ENCODE data around the gene RYR3.

The RYR3 gene

GRCh38 chr15:33468740-33469139 is 158.0 kb downstream of the RYR3 start:
- no peak for TF ChIP-seq CTCF (IDR thresholded peaks at IDR 0.05; ENCODE audit: low read depth, low read length)
- H3K36me3 ChIP-seq = no peaks in the 10 kb centered on the region
- DNase-seq = no peak
- H3K4me3 ChIP-seq (ENCODE audit: low read depth, low read length) = no peak overlapping the region
- no peaks in the 10 kb centered on the region; the same call in 1 of the 2 replicates for H3K4me1 ChIP-seq
- no peaks in the 10 kb centered on the region for H3K9me3 ChIP-seq
- H3K27me3 ChIP-seq = no peaks in the 10 kb centered on the region

- Histone ChIP-seq H3K9me3 (no peaks in the 10 kb centered on the region), H3K36me3 (no peaks in the 10 kb centered on the region), H3K4me1 (no peaks in the 10 kb centered on the region; the same call in 1 of the 2 replicates), H3K27me3 (no peaks in the 10 kb centered on the region), H3K4me3 (ENCODE audit: low read depth, low read length) (no peak overlapping the region)
- DNase-seq = no peak
- no peak for TF ChIP-seq CTCF (IDR thresholded peaks at IDR 0.05; ENCODE audit: low read depth, low read length)
Measured at GRCh38 chr15:33473005-33473404, 162.2 kb downstream of the RYR3 start.

- no peaks in the 10 kb centered on the region for H3K9me3 ChIP-seq
- no peak for DNase-seq
- H3K36me3 ChIP-seq = no peaks in the 10 kb centered on the region
- H3K27me3 ChIP-seq = no peaks in the 10 kb centered on the region
- no peaks in the 10 kb centered on the region; the same call in 1 of the 2 replicates for H3K4me1 ChIP-seq
- no peak for TF ChIP-seq CTCF (IDR thresholded peaks at IDR 0.05; ENCODE audit: low read depth, low read length)
- no peak overlapping the region for H3K4me3 ChIP-seq (ENCODE audit: low read depth, low read length)
Measured at GRCh38 chr15:33473714-33474113, 162.9 kb downstream of the RYR3 start.

- DNase-seq = no peak
- H3K4me3 ChIP-seq (ENCODE audit: low read depth, low read length) = no peak overlapping the region
- TF ChIP-seq CTCF (IDR thresholded peaks at IDR 0.05; ENCODE audit: low read depth, low read length) = no peak
- no peaks in the 10 kb centered on the region; the same call in 1 of the 2 replicates for H3K4me1 ChIP-seq
- no peaks in the 10 kb centered on the region for H3K36me3 ChIP-seq
- no peaks in the 10 kb centered on the region for H3K9me3 ChIP-seq
- no peaks in the 10 kb centered on the region for H3K27me3 ChIP-seq
Measured at GRCh38 chr15:33476076-33476475, 165.3 kb downstream of the RYR3 start.

- no peaks in the 10 kb centered on the region for H3K4me1 ChIP-seq
- no peaks in the 10 kb centered on the region for H3K27me3 ChIP-seq
- DNase-seq = no peak
- H3K9me3 ChIP-seq = no peaks in the 10 kb centered on the region
- no peaks in the 10 kb centered on the region for H3K36me3 ChIP-seq
- TF ChIP-seq CTCF (IDR thresholded peaks at IDR 0.05; ENCODE audit: low read depth, low read length) = no peak
- no peak overlapping the region for H3K4me3 ChIP-seq (ENCODE audit: low read depth, low read length)
Measured at GRCh38 chr15:33476908-33477307, 166.1 kb downstream of the RYR3 start.

- no peaks in the 10 kb centered on the region; the same call in 1 of the 2 replicates for H3K27me3 ChIP-seq
- no peak overlapping the region for H3K4me3 ChIP-seq (ENCODE audit: low read depth, low read length)
- no peaks in the 10 kb centered on the region for H3K36me3 ChIP-seq
- H3K9me3 ChIP-seq = no peaks in the 10 kb centered on the region; the same call in 1 of the 2 replicates
- H3K4me1 ChIP-seq = no peaks in the 10 kb centered on the region
- no peak for DNase-seq
- TF ChIP-seq CTCF (IDR thresholded peaks at IDR 0.05; ENCODE audit: low read depth, low read length) = no peak
Measured at GRCh38 chr15:33489335-33489734, 178.6 kb downstream of the RYR3 start.
